IMR-90 (cell line): ENCODE results near the gene AK6.

Experiments used
- CTCF ChIP-seq: conservative IDR thresholded peaks from 2 replicates; pipeline ENCODE4 v1.5.1; 2012; ENCODE audit warnings: mild to moderate bottlenecking, low read depth, low read length, improper control_type of control experiment
- FOS ChIP-seq: fragments of 150-350 bp; IDR thresholded peaks from 2 replicates; pipeline ENCODE4 v1.6.1; 2016; ENCODE audit warnings: low read depth, low read length
- POLR2A ChIP-seq: IDR thresholded peaks from 2 replicates; pipeline ENCODE4 v1.6.1; 2012; ENCODE audit warnings: mild to moderate bottlenecking, low read depth, low read length
- RAD21 ChIP-seq: IDR thresholded peaks from 2 replicates; pipeline ENCODE4 v1.6.1; 2012; ENCODE audit warnings: low read length, improper control_type of control experiment
- RCOR1 ChIP-seq: IDR thresholded peaks from 2 replicates; pipeline ENCODE4 v1.6.1; 2012; ENCODE audit warnings: mild to moderate bottlenecking, low read length, improper control_type of control experiment; ENCODE audit not compliant: insufficient replicate concordance
- RFX5 ChIP-seq: IDR thresholded peaks from 2 replicates; pipeline ENCODE4 v1.8.0; 2012; ENCODE audit warnings: low read depth, mild to moderate bottlenecking, low read length, moderate library complexity

GRCh38 chr5:69335341-69335935, 33.9 kb downstream of the AK6 start:
- TF ChIP-seq RCOR1 (no peak), CTCF (no peak), POLR2A (no peak), RFX5 (no peak), RAD21 (no peak), FOS (no peak)
